Mucosa of stomach (tissue), 1 donor: ENCODE results near the gene ODC1.
A peak's percentile ranks its signal among the peaks of the same experiment; 100 is the strongest.

ENCODE experiments used
- H3K27me3 ChIP-seq: one replicate; pipeline ENCODE4 v1.7.0; 2013; ENCODE audit warnings: mild to moderate bottlenecking, low read length; ENCODE audit not compliant: control insufficient read depth, insufficient read depth
- H3K36me3 ChIP-seq: one replicate; pipeline ENCODE4 v1.7.0; 2013; ENCODE audit warnings: low read length; ENCODE audit not compliant: control insufficient read depth, insufficient read depth
- H3K4me1 ChIP-seq: one replicate; pipeline ENCODE4 v1.7.0; 2013; ENCODE audit warnings: mild to moderate bottlenecking, low read length; ENCODE audit not compliant: control insufficient read depth, insufficient read depth
- H3K4me3 ChIP-seq: one replicate; pipeline ENCODE4 v1.7.0; 2013; ENCODE audit warnings: low read length
- H3K9ac ChIP-seq: one replicate; pipeline ENCODE4 v1.7.0; 2013; ENCODE audit warnings: mild to moderate bottlenecking, low read length, moderate library complexity
- H3K9me3 ChIP-seq: one replicate; pipeline ENCODE4 v1.7.0; 2013; ENCODE audit warnings: mild to moderate bottlenecking, low read length, moderate library complexity; ENCODE audit not compliant: control insufficient read depth
- donor health status: Pancreatic carcinoma.

The ODC1 gene

GRCh38 chr2:10436583-10437110, 11.5 kb downstream of the ODC1 start:
- Histone ChIP-seq H3K9me3 (no peaks in the 10 kb centered on the region), H3K4me3 (no peak overlapping the region), H3K36me3 (peaks cover 5% of the 10 kb centered on the region), H3K4me1 (peaks cover 14% of the 10 kb centered on the region), H3K27me3 (peaks cover 5% of the 10 kb centered on the region), H3K9ac (no peak overlapping the region)

GRCh38 chr2:10435820-10436204, 12.3 kb downstream of the ODC1 start:
- no peaks in the 10 kb centered on the region for H3K9me3 ChIP-seq
- H3K4me1 ChIP-seq = peaks cover 21% of the 10 kb centered on the region

GRCh38 chr2:10434886-10435819, 13.0 kb downstream of the ODC1 start:
- H3K36me3 ChIP-seq = no peaks in the 10 kb centered on the region
- H3K4me3 ChIP-seq = no peak overlapping the region
- no peaks in the 10 kb centered on the region for H3K9me3 ChIP-seq
- H3K9ac ChIP-seq = no peak overlapping the region
- H3K4me1 ChIP-seq = peaks cover 21% of the 10 kb centered on the region
- H3K27me3 ChIP-seq = peaks cover 10% of the 10 kb centered on the region

More at GRCh38 chr2:10435820-10436204, 12.3 kb downstream of the ODC1 start:
- Histone ChIP-seq H3K36me3 (no peaks in the 10 kb centered on the region), H3K9ac (no peak overlapping the region), H3K27me3 (peaks cover 10% of the 10 kb centered on the region), H3K4me3 (no peak overlapping the region)

- peaks cover 10% of the 10 kb centered on the region for H3K27me3 ChIP-seq
- peaks cover 21% of the 10 kb centered on the region for H3K4me1 ChIP-seq
Observed at GRCh38 chr2:10433947-10434885, 13.9 kb downstream of the ODC1 start.

GRCh38 chr2:10433264-10433946, 14.7 kb downstream of the ODC1 start:
- H3K4me1 ChIP-seq = peaks cover 25% of the 10 kb centered on the region
- no peaks in the 10 kb centered on the region for H3K36me3 ChIP-seq
- no peak overlapping the region for H3K4me3 ChIP-seq
- no peak overlapping the region for H3K9ac ChIP-seq
- H3K9me3 ChIP-seq = no peaks in the 10 kb centered on the region
- H3K27me3 ChIP-seq = peaks cover 10% of the 10 kb centered on the region

More at GRCh38 chr2:10433947-10434885, 13.9 kb downstream of the ODC1 start:
- H3K9me3 ChIP-seq = no peaks in the 10 kb centered on the region
- H3K9ac ChIP-seq = no peak overlapping the region
- no peak overlapping the region for H3K4me3 ChIP-seq
- H3K36me3 ChIP-seq = no peaks in the 10 kb centered on the region

GRCh38 chr2:10432311-10433181, 15.6 kb downstream of the ODC1 start:
- H3K4me1 ChIP-seq = peaks cover 31% of the 10 kb centered on the region
- no peak overlapping the region for H3K4me3 ChIP-seq
- H3K9ac ChIP-seq = peak overlapping the region; percentile 34
- H3K36me3 ChIP-seq = no peaks in the 10 kb centered on the region
- no peaks in the 10 kb centered on the region for H3K9me3 ChIP-seq
- H3K27me3 ChIP-seq = peaks cover 10% of the 10 kb centered on the region

- H3K9ac ChIP-seq = peak overlapping the region; percentile 34
- H3K27me3 ChIP-seq = peaks cover 10% of the 10 kb centered on the region
- no peaks in the 10 kb centered on the region for H3K36me3 ChIP-seq
- no peak overlapping the region for H3K4me3 ChIP-seq
- no peaks in the 10 kb centered on the region for H3K9me3 ChIP-seq
- peaks cover 31% of the 10 kb centered on the region for H3K4me1 ChIP-seq
Observed at GRCh38 chr2:10431797-10432196, 16.3 kb downstream of the ODC1 start.

- no peak overlapping the region for H3K4me3 ChIP-seq
- no peaks in the 10 kb centered on the region for H3K36me3 ChIP-seq
- no peaks in the 10 kb centered on the region for H3K9me3 ChIP-seq
- H3K9ac ChIP-seq = peak overlapping the region; percentile 34
- H3K4me1 ChIP-seq = peaks cover 31% of the 10 kb centered on the region
- peaks cover 10% of the 10 kb centered on the region for H3K27me3 ChIP-seq
Observed at GRCh38 chr2:10430886-10431622, 17.1 kb downstream of the ODC1 start.

GRCh38 chr2:10428924-10429323, 19.2 kb downstream of the ODC1 start:
- Histone ChIP-seq H3K36me3 (peaks cover 6% of the 10 kb centered on the region), H3K9me3 (no peaks in the 10 kb centered on the region), H3K9ac (no peak overlapping the region), H3K4me1 (peaks cover 26% of the 10 kb centered on the region), H3K27me3 (peaks cover 10% of the 10 kb centered on the region), H3K4me3 (no peak overlapping the region)

GRCh38 chr2:10428355-10428754, 19.8 kb downstream of the ODC1 start:
- peaks cover 6% of the 10 kb centered on the region for H3K36me3 ChIP-seq
- H3K27me3 ChIP-seq = peaks cover 10% of the 10 kb centered on the region
- no peaks in the 10 kb centered on the region for H3K9me3 ChIP-seq
- H3K4me3 ChIP-seq = no peak overlapping the region
- H3K4me1 ChIP-seq = peaks cover 26% of the 10 kb centered on the region
- no peak overlapping the region for H3K9ac ChIP-seq
